Sigmoid colon (tissue), 7 donors: ENCODE measurements around the gene CARD14. TPM values are rescaled to one million over a fixed set of nuclear protein-coding genes. Genes with fewer than 3 reads are reported as not detected.

Source experiments
- DNase-seq: peaks from one replicate; pipeline ENCODE4 v3.0.0-alpha.2; 2019
- H3K27ac ChIP-seq, 4 donors: fragments of 200-600 bp; sonication (generic); one replicate each; pipeline ENCODE4 v1.5.1; 2016 to 2019; ENCODE audit warnings: mild to moderate bottlenecking in 1 of 4
- H3K27me3 ChIP-seq, 3 donors: fragments of 200-600 bp; sonication (generic); one replicate each; pipeline ENCODE4 v1.5.1; 2019; ENCODE audit warnings: mild to moderate bottlenecking in 1 of 3
- H3K36me3 ChIP-seq, 4 donors: fragments of 200-600 bp; sonication (generic); one replicate each; pipeline ENCODE4 v1.5.1; 2016 to 2019
- H3K4me1 ChIP-seq, 4 donors: fragments of 200-600 bp; sonication (generic); one replicate each; pipeline ENCODE4 v1.5.1; 2017 to 2019
- H3K4me3 ChIP-seq, 4 donors: fragments of 200-600 bp; sonication (generic); one replicate each; pipeline ENCODE4 v1.5.1; 2017 to 2019; ENCODE audit warnings: mild to moderate bottlenecking in 2 of 4, moderate library complexity in 1 of 4
- H3K9me3 ChIP-seq, 4 donors: fragments of 200-600 bp in 3 of 4; sonication (generic) in 3 of 4; one replicate each; pipeline versions ENCODE4 v1.5.1 to v1.6.1; 2013 to 2019
- EP300 ChIP-seq, 4 donors: sonication (generic); formaldehyde crosslinking; IDR thresholded peaks; one replicate each; pipeline ENCODE4 v1.6.1; 2017; ENCODE audit warnings: antibody characterized with exemption in 4 of 4
- POLR2A ChIP-seq, 2 donors: fragments of 450-650 bp; IDR thresholded peaks; one replicate each; pipeline ENCODE4 v1.6.1; 2016; ENCODE audit warnings: antibody characterized with exemption in 2 of 2, mild to moderate bottlenecking in 2 of 2, moderate library complexity in 2 of 2
- POLR2AphosphoS5 ChIP-seq, 4 donors: sonication (generic); formaldehyde crosslinking; IDR thresholded peaks; one replicate each; pipeline ENCODE4 v1.6.1; 2017; ENCODE audit warnings: antibody characterized with exemption in 4 of 4
- WGBS, 2 donors: extraction: QIAGEN DNeasy Blood & Tissue Kit; methylation state at CpG; one replicate each; pipeline ENCODE4 v1.1.7; 2013; 5-methylcytosine and 5-hydroxymethylcytosine counted together
- intact Hi-C: fragments of 100-400 bp; cut with DNase I; formaldehyde crosslinking; loops from one replicate; pipeline ENCODE4 v1.15.1; 2023
- polyA plus RNA-seq, 3 donors: library from polyadenylated mRNA; stranded (reverse); fragments of 200-250 nt; gene quantifications; one replicate each; pipeline ENCODE4 v1.2.3, GENCODE V29; 2013
- total RNA-seq, 4 donors: library from RNA; depleted of rRNA; stranded (reverse); fragments of >200 nt; gene quantifications; one replicate each; pipeline ENCODE4 v1.1.0, GENCODE V29; 2016
- TF ChIP-seq, protein P1 (sequence below), 4 experiments: fragments of 450-650 bp in 3 of 4; fragments of 200-600 bp in 1 of 4; IDR thresholded peaks; one replicate each; pipeline ENCODE4 v1.5.1; 2016 to 2019; ENCODE audit warnings: antibody characterized with exemption in 4 of 4, mild to moderate bottlenecking in 3 of 4, moderate library complexity in 2 of 4
- donor health status: healthy with polysubstance abuse.
- donor health status: Bipolar disorder and iron deficiency.
- donor health status: healthy.

CARD14 gene
- total and polyA plus RNA-seq, 7 donors, result 0.23 to 1.8 (median 1.5) TPM; not detected in 4

DNA sequence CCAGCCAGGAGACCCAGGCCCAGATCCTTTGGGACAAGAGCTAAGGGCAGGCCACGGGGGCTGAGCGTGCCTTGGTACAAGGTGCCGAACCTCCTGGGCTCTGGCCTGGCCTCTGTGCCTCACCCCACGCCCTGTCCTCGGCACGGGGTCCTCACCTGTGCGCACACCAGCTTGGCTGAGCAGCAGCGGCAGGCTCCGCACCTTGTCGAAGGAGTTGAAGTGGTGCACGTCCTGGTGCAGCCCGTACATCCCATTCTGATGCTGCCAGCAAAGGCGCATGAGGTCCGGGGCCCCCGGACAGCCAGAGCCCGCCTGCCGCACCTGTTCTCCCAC lies 45.0 kb downstream of the CARD14 start:
- Histone ChIP-seq H3K9me3 (no peaks in the 10 kb centered on the region), H3K4me1 (peaks cover 0 to 11% (median 8%) of the 10 kb centered on the region in 4 donors), H3K4me3 (no peak overlapping the region), H3K27ac (no peak overlapping the region), H3K36me3 (peaks cover 4 to 74% (median 25%) of the 10 kb centered on the region in 4 donors), H3K27me3 (no peaks in the 10 kb centered on the region)
- 95% methylated on average over 17 of the region's 17 CpGs for WGBS, 2 donors
- DNase-seq, result no peak
- intact Hi-C loops, result no loop called here
- TF ChIP-seq, protein P1, sequence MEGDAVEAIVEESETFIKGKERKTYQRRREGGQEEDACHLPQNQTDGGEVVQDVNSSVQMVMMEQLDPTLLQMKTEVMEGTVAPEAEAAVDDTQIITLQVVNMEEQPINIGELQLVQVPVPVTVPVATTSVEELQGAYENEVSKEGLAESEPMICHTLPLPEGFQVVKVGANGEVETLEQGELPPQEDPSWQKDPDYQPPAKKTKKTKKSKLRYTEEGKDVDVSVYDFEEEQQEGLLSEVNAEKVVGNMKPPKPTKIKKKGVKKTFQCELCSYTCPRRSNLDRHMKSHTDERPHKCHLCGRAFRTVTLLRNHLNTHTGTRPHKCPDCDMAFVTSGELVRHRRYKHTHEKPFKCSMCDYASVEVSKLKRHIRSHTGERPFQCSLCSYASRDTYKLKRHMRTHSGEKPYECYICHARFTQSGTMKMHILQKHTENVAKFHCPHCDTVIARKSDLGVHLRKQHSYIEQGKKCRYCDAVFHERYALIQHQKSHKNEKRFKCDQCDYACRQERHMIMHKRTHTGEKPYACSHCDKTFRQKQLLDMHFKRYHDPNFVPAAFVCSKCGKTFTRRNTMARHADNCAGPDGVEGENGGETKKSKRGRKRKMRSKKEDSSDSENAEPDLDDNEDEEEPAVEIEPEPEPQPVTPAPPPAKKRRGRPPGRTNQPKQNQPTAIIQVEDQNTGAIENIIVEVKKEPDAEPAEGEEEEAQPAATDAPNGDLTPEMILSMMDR (IDR thresholded peaks at IDR 0.05), result no peak
- TF ChIP-seq POLR2AphosphoS5 (IDR thresholded peaks at IDR 0.05) (no peak), POLR2A (IDR thresholded peaks at IDR 0.05) (no peak), EP300 (IDR thresholded peaks at IDR 0.05) (no peak)

DNA sequence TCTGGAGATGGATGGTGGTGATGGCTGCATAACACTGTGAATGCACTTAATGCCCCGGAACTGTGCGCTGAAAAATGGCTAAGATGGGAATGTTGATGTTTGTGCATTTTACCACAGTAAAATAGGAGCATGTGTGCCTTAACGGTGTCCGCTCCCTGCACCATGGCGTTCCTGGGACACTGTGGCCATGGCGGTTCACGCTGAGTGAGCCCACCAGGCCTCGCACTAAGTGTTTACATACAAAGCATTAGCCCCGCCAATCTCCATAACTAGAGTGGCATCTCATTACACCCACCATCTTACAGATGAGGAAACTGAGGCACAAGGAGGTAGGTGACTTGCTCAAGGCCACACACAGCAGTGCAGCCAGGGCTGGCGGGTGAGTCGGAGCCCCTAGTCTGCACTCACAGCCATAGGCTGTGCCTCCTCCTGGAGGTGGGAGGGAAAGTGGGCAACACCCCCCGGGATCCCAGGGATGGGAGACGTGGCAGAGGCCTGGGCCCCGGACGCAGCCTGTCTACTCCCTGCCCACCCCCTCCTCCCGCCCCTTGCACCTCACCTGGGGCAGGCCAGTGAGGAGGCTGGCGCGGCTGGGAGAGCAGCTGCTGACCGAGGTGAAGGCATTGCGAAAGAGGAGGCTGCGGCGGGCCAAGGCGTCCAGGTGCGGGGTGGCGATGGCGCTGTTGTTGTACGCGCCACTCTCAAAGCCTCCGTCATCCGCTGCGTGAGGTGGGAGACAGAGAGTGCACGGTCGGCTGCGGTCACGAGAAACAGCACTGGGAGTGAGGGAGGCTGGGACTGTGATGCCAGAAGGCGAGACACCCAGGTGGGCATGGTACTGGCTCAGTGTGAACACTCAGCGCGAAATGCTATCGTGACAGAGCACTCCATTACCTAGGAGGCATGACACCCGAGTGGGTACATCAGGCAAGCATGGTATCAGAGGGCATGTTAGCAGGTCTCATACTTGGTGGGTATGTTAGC lies 46.9 kb downstream of the CARD14 start:
- peaks cover 0 to 55% (median 13%) of the 10 kb centered on the region in 4 donors for H3K36me3 ChIP-seq
- DNase-seq, result no peak
- no peak overlapping the region for H3K4me3 ChIP-seq

DNA sequence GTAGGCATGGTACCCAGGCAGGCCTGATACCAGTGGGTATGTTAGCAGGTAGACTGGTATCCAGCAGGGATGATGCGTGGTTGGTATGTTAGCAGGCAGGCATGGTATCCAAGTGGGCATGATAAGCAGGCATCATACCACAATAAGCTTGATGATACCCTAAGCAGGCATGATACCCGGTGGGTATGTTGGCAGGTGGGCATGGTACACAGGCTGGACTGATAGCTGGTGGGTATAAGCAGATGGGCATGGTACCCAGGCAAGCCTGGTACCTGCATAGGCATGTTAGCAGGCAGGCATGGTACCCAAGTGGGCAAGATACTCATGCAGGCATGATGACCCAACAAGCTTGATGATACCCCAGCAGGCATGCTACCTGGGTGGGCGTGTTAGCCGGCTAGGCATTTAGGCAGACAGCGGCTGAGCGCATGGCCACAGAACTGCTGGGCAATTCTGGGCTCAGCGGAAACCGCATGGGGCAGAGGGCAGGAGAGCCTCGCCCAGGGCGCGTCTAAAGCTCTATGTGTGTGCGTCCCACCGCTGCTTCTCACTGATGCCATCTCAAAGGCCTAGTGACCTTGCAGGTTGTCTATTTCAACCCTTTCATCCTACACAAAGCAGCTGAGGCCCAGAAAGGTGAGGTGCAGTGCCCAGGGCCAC lies 48.0 kb downstream of the CARD14 start:
- TF ChIP-seq POLR2AphosphoS5 (IDR thresholded peaks at IDR 0.05) (no peak), EP300 (IDR thresholded peaks at IDR 0.05) (no peak), POLR2A (IDR thresholded peaks at IDR 0.05) (no peak)
- TF ChIP-seq, protein P1 (IDR thresholded peaks at IDR 0.05), result no peak
- intact Hi-C loops, result no loop called here
- no peaks in the 10 kb centered on the region for H3K9me3 ChIP-seq

More for the DNA sequence above, 46.9 kb downstream of the CARD14 start:
- Histone ChIP-seq H3K9me3 (no peaks in the 10 kb centered on the region), H3K27ac (no peak overlapping the region), H3K27me3 (no peaks in the 10 kb centered on the region), H3K4me1 (peaks cover 0 to 23% (median 18%) of the 10 kb centered on the region in 4 donors)
- 98% methylated on average over 40 of the region's 40 CpGs for WGBS, 2 donors
- TF ChIP-seq, protein P1 (IDR thresholded peaks at IDR 0.05), result no peak
- TF ChIP-seq POLR2A (IDR thresholded peaks at IDR 0.05) (no peak), POLR2AphosphoS5 (IDR thresholded peaks at IDR 0.05) (no peak), EP300 (IDR thresholded peaks at IDR 0.05) (no peak)
- intact Hi-C loops, result no loop called here

DNA sequence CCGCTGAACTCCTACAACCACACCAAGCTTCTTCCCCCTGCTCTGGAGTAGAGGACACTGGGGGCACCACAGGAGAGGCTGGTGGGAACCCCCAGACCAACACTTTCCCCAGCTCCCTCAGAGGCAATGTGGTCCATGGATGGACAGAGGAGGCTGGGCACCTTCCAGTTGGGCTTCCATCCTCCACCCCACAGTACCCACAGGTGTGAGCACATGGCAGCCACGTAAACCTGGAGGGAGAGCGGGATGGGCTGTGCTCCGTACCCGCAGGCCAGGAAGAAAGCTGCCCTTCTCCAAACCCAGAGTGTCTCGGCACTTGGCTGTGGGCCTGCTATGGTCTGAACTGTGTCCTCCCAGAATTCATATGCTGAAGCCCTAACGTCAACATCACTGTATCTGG lies 48.6 kb downstream of the CARD14 start:
- 87 to 92% methylated on average over 7 of the region's 7 CpGs for WGBS, 2 donors
- Histone ChIP-seq H3K36me3 (peaks cover 0 to 42% (median 8%) of the 10 kb centered on the region in 4 donors), H3K27me3 (no peaks in the 10 kb centered on the region), H3K4me3 (no peak overlapping the region), H3K4me1 (peaks cover 0 to 26% (median 21%) of the 10 kb centered on the region in 4 donors), H3K9me3 (no peaks in the 10 kb centered on the region), H3K27ac (peak overlapping the region in 1 of 4 donors; percentile 89)
- no peak for TF ChIP-seq POLR2AphosphoS5 (IDR thresholded peaks at IDR 0.05)
- no peak for TF ChIP-seq EP300 (IDR thresholded peaks at IDR 0.05)
- no peak for TF ChIP-seq POLR2A (IDR thresholded peaks at IDR 0.05)
- TF ChIP-seq, protein P1 (IDR thresholded peaks at IDR 0.05), result no peak
- intact Hi-C loops, result no loop called here
- DNase-seq, result no peak

More for the DNA sequence above, 48.0 kb downstream of the CARD14 start:
- no peak for DNase-seq
- Histone ChIP-seq H3K4me1 (peaks cover 0 to 26% (median 21%) of the 10 kb centered on the region in 4 donors), H3K4me3 (no peak overlapping the region), H3K27ac (no peak overlapping the region), H3K27me3 (no peaks in the 10 kb centered on the region), H3K36me3 (peaks cover 0 to 44% (median 8%) of the 10 kb centered on the region in 4 donors)
- WGBS, 2 donors, result 88 to 94% methylated on average over 13 of the region's 13 CpGs
